ENCODE results near the gene SEMA5B.

Gene SEMA5B

GRCh38 chr3:123054931-123055330, 27.4 kb upstream of the SEMA5B start:
- DNase-seq (ENCODE audit: low read depth): no peak

- peak; percentile 54 for DNase-seq (ENCODE audit: low read depth)
Measured at GRCh38 chr3:123054109-123054778, 26.7 kb upstream of the SEMA5B start.

- DNase-seq (ENCODE audit: low read depth): no peak
Measured at GRCh38 chr3:123053107-123053506, 25.5 kb upstream of the SEMA5B start.

- no peak for DNase-seq (ENCODE audit: low read depth)
Measured at GRCh38 chr3:123050666-123051065, 23.1 kb upstream of the SEMA5B start.

- DNase-seq (ENCODE audit: low read depth): no peak
Measured at GRCh38 chr3:123048480-123049237, 21.1 kb upstream of the SEMA5B start.

DNA sequence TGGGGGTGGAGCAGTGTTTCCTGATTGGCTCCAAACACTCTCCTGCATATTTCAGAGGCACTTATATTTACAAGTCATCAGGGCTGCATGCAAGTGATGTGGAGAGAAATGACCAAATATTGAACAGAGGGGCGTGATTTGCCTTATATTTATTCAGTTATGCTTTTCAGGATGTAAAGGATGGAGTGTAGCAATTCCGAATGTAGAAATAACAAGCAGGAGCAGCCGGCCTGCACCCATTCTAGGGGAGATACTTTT, 19.4 kb upstream of the SEMA5B start:
- no peak for DNase-seq (ENCODE audit: low read depth)

DNA sequence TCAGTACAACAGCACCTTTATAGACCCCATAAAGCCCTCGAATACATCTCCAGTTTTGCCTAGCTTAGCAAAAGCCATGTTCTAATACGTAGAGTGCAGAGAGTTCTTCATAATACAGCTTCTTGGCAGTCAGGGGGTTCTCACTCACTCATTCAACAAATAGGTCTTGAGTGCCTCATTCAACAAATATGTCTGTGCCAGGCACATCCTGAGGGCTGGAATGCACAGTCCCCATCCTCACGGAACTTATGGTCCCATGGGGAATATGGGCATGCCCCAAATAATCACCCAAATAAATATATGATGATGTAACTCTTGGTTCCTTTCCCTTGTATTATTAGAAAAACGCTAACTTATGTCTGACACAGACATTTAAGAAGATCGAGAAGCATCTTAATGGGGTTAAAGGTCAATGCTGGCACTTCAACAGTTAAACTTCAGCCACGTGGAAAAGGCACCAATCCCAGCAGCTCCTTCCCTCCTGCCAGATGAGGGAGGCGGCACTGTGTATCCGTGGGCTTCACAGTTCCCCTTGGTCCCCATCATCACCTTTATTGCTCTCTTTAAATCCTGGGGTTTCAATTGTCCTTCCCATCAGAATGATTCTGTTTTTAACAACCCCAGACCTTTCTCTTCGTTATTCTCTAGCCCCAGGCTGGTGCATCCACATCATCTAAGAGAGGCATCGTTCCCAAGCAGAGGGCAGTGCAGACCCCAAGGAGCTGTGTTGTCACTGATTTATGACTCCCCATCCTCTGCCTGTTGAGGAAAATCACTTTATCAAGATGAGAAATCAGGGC, 18.9 kb upstream of the SEMA5B start:
- DNase-seq (ENCODE audit: low read depth): no peak

GRCh38 chr3:123044981-123045763, 17.6 kb upstream of the SEMA5B start:
- DNase-seq (ENCODE audit: low read depth): no peak

- no peak for DNase-seq (ENCODE audit: low read depth)
Measured at GRCh38 chr3:123042413-123042812, 14.8 kb upstream of the SEMA5B start.

DNA sequence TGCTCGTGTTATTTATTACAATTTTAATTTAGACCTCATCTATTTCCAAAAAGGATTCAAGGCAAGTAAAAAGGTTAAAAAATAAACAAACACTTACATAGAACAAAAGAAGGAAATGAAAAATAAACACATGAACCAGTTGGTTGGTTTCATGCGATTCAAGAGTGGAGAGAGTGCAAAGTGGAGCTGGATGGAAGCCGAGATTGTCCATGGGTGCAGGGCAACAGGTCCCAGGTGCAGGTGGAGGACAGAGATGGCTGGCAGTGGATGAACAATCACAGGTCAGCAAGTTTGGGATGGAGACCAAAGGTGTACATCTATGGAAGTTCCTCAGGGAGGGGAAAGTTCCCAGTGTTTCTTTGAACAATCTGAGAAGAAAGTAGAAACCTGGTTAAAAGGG, 11.6 kb upstream of the SEMA5B start:
- no peak for DNase-seq (ENCODE audit: low read depth)

GRCh38 chr3:123038751-123039150, 11.2 kb upstream of the SEMA5B start:
- no peak for DNase-seq (ENCODE audit: low read depth)

GRCh38 chr3:123037015-123037375, 9.4 kb upstream of the SEMA5B start:
- DNase-seq (ENCODE audit: low read depth): no peak

DNA sequence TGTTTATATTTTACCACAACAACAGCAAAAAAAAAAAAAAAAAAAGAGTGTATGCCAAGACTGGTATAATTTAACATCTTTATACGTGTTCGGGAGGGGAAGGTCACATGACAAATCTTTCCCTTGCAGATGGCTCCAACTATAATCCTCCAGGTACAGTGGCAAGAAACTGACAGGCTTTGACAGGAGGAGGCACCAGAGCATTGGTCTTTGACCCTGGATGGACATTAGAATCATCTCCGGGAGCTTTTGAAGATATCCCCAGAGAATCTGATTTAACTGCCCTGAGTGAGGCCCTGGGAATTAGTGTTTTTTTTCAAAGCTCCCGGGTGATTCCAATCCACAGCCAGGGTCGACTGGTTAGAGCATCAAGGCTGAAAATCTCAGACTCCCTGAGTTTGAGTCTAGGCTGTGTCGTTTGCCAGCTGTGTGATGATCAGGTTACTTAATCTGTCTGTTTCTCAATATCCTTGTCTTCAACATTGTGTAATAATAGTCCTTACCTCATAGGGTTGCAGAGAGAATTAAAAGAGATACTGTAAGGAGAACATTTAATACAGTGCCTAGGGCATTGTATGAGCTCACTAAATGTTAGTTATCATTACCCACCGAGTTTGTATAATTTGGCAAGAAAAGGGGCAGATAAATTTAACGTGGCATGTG, 8.9 kb upstream of the SEMA5B start:
- DNase-seq (ENCODE audit: low read depth): peak; percentile 76

GRCh38 chr3:123034996-123035395, 7.4 kb upstream of the SEMA5B start:
- no peak for DNase-seq (ENCODE audit: low read depth)

- DNase-seq (ENCODE audit: low read depth): no peak
Measured at GRCh38 chr3:123034120-123034519, 6.6 kb upstream of the SEMA5B start.

GRCh38 chr3:123032057-123032456, 4.5 kb upstream of the SEMA5B start:
- DNase-seq (ENCODE audit: low read depth): no peak

GRCh38 chr3:123031051-123031450, 3.5 kb upstream of the SEMA5B start:
- DNase-seq (ENCODE audit: low read depth): no peak

DNA sequence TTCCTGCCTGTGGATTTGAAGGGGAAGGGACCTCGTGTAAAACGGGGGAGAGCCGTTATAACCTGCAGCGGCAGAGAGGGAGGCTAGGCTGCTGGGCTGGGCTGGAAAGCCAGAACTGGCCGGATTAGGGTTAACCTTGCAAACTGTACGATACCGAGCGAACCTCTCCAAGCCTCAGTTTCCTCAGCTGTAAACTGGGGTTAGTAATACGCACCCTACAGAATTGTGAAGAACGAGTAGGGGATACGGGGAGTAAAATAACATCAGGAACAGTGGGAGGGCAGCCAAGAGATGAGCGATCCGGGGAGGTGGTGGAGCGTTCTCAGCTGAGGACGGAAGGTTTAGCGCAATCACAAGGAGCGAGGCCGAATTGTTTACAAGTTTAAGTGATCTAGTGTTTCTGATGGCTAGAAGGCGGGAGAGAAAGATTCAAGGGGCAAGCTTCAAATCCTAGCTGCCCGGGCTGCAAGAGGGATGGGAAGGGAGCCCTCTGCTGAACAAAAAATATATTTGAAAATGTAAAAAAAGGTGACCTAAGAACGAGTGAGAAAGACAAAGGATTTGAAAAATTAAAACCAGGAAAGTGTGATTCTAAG, 768 bp upstream of the SEMA5B start:
- DNase-seq (ENCODE audit: low read depth): peak; percentile 53

DNA sequence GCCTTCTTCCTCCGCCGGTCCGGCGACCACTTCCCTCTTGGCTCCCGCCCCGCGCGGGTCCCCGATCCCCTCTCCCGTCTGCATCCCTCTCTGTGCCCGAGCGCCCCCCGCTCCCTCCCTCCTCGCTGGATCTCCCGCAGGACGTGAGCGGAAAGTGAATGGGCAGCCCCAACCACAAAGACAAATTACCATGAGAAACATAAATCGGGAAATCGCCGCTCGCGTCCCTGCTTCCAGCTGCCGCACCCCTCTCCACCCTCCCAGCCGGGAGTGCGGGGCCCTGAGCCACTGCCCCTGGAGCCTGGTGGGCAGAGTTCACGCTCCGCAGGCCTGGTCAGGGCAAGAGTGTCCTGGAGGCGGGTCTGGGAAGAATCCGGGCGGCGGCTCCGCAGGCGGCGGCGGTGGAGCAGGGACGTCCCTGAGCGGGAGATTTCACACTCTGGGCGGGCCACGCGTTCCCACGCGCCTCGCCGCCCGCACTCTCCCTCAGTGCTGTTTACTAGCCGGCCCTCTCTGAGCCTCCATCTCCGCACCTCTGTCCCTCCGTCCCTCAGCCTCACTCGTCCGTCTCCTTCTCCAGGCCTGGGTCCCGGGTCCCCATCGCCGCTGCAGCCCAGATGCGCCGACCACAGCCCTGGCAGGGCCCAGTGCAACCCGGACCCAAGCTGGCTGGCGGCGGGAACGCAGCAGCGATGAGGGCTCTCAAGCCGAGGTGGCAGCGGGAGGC, 835 bp downstream of the SEMA5B start:
- DNase-seq (ENCODE audit: low read depth): no peak

DNA sequence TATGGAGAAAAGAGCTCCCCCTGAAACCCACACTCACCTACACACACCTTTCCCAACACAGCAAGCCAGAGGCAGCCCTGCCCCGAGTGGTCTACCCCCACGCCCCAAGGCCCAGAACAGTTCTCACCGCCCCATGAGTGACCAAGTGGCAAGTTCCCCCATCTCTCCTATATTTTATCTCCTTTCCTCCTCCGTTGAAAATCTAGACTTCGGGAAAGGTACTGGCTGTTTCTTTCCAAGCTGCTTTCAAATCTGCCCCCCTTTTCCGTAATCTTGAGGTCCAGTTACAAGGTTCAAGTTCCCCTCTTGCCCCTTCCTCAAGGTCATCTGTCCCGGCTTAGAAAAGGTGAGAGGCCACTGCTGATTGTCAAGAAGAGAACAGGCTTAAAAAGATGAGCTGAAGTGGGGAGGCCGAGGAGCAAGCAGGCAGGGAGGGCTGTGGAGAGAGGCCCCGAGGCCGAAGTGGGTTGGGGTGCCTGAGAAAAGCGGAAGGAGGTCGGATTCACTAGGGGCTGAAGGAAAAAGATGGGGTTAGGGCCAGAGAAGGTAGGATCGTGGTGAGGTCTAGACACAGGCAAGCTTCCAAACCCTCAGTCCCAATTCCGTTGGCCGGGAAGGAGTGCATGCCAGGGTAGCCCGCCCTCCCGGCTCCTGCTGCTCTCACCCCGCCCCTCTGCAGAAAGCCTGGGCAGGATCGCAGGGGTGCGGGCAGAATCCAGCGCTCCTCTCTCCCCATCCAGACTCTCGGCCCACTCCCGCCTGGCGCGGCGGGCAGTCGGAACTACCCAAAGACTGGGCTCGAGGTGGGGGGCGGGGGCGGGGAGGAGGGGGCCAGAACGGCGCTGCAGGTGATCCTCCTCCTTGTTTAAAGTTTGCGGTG, 1.7 kb downstream of the SEMA5B start:
- DNase-seq (ENCODE audit: low read depth): no peak

Measured in stromal cell of bone marrow (primary cell).